Activated CD4-positive, CD25-positive, alpha-beta regulatory T cell (primary cell): ENCODE measurements around the gene RNU6-9.
A peak's percentile ranks its signal among the peaks of the same experiment; 100 is the strongest.
"Not testable (repeated sequence)": the region's sequence is repeated elsewhere in the genome, so short reads cannot be mapped to it uniquely, and the experiment has no call there.

Experiments
- DNase-seq, 4 experiments: peaks; one replicate each; lab custom pipeline; 2025; lab: John Stamatoyannopoulos, UW

Gene RNU6-9

GRCh38 chr19:892894-893689, at the start of gene RNU6-9, which contains the start of gene MED16:
Gene RNU6-9 (plus strand): TSS chr19:893484.
Gene MED16 (minus strand): TSS chr19:893187. CDS start chr19:891131, 2,056 bp downstream.
- DNase-seq = peak; percentile 66 to 84 (median 78)

GRCh38 chr19:843836-844545, 49.3 kb upstream of the RNU6-9 start:
- DNase-seq = no peak

GRCh38 chr19:844546-844971, 48.7 kb upstream of the RNU6-9 start:
- DNase-seq = no peak

- no peak for DNase-seq
Observed at GRCh38 chr19:845707-846521, 47.4 kb upstream of the RNU6-9 start.

GRCh38 chr19:848386-848921, 44.8 kb upstream of the RNU6-9 start:
- no peak for DNase-seq

GRCh38 chr19:849195-849594, 44.1 kb upstream of the RNU6-9 start:
- DNase-seq = not testable (repeated sequence)

- DNase-seq = no peak
Observed at GRCh38 chr19:850221-850978, 42.9 kb upstream of the RNU6-9 start.

- DNase-seq = no peak
Observed at GRCh38 chr19:850979-851335, 42.3 kb upstream of the RNU6-9 start.

- DNase-seq = no peak
Observed at GRCh38 chr19:852136-853013, 40.9 kb upstream of the RNU6-9 start, which contains the start of gene ELANE. Gene ELANE (plus strand): TSS chr19:852303. CDS start chr19:852329, 26 bp downstream.

GRCh38 chr19:853014-853585, 40.2 kb upstream of the RNU6-9 start:
- DNase-seq = no peak

- DNase-seq = not testable (repeated sequence)
Observed at GRCh38 chr19:853614-854220, 39.6 kb upstream of the RNU6-9 start.

GRCh38 chr19:854549-854948, 38.7 kb upstream of the RNU6-9 start:
- DNase-seq = no peak

GRCh38 chr19:855142-855541, 38.1 kb upstream of the RNU6-9 start:
- no peak for DNase-seq

- DNase-seq = no peak
Observed at GRCh38 chr19:855566-856120, 37.6 kb upstream of the RNU6-9 start.

- DNase-seq = no peak
Observed at GRCh38 chr19:858284-858683, 35.0 kb upstream of the RNU6-9 start.

GRCh38 chr19:858868-859843, 34.1 kb upstream of the RNU6-9 start, which contains the start of gene CFD:
Gene CFD (plus strand): TSS chr19:859664. CDS start chr19:859690, 26 bp downstream.
- DNase-seq = no peak

GRCh38 chr19:861141-861755, 32.0 kb upstream of the RNU6-9 start:
- no peak for DNase-seq
